Measurements from ENCODE around the gene MACROD1. TPM values are rescaled to one million over a fixed set of nuclear protein-coding genes. Genes with fewer than 3 reads are reported as not detected.
"Not testable (repeated sequence)": the region's sequence is repeated elsewhere in the genome, so short reads cannot be mapped to it uniquely, and the experiment has no call there.

Gene MACROD1
- total RNA-seq, 4 donors from 2014 or later: 10.4 to 31.5 (median 19.5) TPM

GRCh38 chr11:64051297-64051696 is 114.6 kb downstream of the MACROD1 start:
- H3K27me3 ChIP-seq: no peaks in the 10 kb centered on the region
- H3K4me3 ChIP-seq: no peak overlapping the region
- DNase-seq: no peak
- no peak overlapping the region for H3K27ac ChIP-seq
- intact Hi-C loops (cut with DNase I): no loop called here
- no CpG with 5 or more reads among the region's 19 CpGs for WGBS, 2 donors
- H3K4me1 ChIP-seq: no peaks in the 10 kb centered on the region
- no peaks in the 10 kb centered on the region for H3K9me3 ChIP-seq
- TF ChIP-seq POLR2A (IDR thresholded peaks at IDR 0.05): no peak
- TF ChIP-seq, protein P1, sequence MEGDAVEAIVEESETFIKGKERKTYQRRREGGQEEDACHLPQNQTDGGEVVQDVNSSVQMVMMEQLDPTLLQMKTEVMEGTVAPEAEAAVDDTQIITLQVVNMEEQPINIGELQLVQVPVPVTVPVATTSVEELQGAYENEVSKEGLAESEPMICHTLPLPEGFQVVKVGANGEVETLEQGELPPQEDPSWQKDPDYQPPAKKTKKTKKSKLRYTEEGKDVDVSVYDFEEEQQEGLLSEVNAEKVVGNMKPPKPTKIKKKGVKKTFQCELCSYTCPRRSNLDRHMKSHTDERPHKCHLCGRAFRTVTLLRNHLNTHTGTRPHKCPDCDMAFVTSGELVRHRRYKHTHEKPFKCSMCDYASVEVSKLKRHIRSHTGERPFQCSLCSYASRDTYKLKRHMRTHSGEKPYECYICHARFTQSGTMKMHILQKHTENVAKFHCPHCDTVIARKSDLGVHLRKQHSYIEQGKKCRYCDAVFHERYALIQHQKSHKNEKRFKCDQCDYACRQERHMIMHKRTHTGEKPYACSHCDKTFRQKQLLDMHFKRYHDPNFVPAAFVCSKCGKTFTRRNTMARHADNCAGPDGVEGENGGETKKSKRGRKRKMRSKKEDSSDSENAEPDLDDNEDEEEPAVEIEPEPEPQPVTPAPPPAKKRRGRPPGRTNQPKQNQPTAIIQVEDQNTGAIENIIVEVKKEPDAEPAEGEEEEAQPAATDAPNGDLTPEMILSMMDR (IDR thresholded peaks at IDR 0.05): no peak
- H3K36me3 ChIP-seq: no peaks in the 10 kb centered on the region

GRCh38 chr11:64049509-64049908 is 116.4 kb downstream of the MACROD1 start:
- Histone ChIP-seq H3K9me3 (no peaks in the 10 kb centered on the region), H3K27me3 (no peaks in the 10 kb centered on the region), H3K4me1 (no peaks in the 10 kb centered on the region), H3K27ac (no peak overlapping the region), H3K4me3 (no peak overlapping the region), H3K36me3 (no peaks in the 10 kb centered on the region)
- WGBS, 2 donors: 80 to 100% methylated on average over 1 to 3 of the region's 8 CpGs
- no peak for TF ChIP-seq POLR2A (IDR thresholded peaks at IDR 0.05)
- TF ChIP-seq, protein P1 (IDR thresholded peaks at IDR 0.05): no peak
- intact Hi-C loops (cut with DNase I): no loop called here
- DNase-seq: no peak

DNA sequence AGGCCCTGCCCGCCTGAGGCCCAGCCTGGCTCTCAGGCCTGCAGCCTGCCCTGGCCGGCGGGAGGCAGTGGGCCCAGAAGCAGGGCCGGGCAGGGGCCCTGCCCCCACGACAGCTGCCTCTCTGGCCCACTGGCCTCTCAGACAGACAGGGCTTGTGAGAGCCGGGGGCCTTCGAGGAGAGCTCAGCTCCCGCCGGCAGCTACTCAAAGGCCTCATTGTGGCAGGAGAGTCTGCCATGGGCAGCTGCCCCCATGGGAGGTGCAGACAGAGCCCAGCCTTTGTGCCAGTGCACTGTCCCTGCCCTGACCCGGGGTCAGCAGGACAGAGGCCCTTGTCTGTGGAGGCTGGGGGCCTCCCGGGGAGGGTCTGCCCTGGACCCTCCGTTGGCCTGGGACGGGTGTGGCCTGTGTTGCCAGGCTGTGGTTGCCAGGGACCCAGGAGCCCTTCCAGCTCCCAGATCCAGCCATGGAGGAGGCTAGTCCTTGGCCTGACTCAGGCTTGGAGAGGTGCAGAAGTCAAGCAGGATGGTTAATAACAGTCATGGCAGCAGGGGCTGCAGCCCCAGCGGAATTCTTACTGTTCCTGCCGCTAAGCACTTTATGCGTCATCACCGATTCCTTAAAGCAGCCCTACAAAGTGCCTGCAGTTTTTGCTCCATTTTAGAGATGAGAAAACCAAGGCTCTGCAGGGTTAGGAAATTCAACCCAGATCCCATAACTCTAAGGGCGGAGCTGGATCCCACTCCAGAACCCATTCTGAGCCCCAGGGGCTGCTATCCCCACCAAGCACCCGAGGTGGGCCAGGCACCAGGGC is 117.7 kb downstream of the MACROD1 start:
- no peaks in the 10 kb centered on the region for H3K36me3 ChIP-seq
- intact Hi-C loops (cut with DNase I): no loop called here
- no peak overlapping the region for H3K27ac ChIP-seq
- no peak for TF ChIP-seq POLR2A (IDR thresholded peaks at IDR 0.05)
- TF ChIP-seq, protein P1 (IDR thresholded peaks at IDR 0.05): no peak
- no peaks in the 10 kb centered on the region for H3K4me1 ChIP-seq
- no peak for DNase-seq
- H3K27me3 ChIP-seq: no peaks in the 10 kb centered on the region
- 96% methylated on average over 4 of the region's 19 CpGs for WGBS, 2 donors
- no peak overlapping the region for H3K4me3 ChIP-seq
- H3K9me3 ChIP-seq: no peaks in the 10 kb centered on the region

GRCh38 chr11:64047373-64047772 is 118.5 kb downstream of the MACROD1 start:
- H3K4me1 ChIP-seq; H3K36me3 ChIP-seq; H3K27me3 ChIP-seq; DNase-seq; H3K4me3 ChIP-seq; H3K27ac ChIP-seq; H3K9me3 ChIP-seq; intact Hi-C loops (cut with DNase I): not testable (repeated sequence)
- WGBS, 2 donors: 94 to 100% methylated on average over 1 to 6 of the region's 8 CpGs

DNA sequence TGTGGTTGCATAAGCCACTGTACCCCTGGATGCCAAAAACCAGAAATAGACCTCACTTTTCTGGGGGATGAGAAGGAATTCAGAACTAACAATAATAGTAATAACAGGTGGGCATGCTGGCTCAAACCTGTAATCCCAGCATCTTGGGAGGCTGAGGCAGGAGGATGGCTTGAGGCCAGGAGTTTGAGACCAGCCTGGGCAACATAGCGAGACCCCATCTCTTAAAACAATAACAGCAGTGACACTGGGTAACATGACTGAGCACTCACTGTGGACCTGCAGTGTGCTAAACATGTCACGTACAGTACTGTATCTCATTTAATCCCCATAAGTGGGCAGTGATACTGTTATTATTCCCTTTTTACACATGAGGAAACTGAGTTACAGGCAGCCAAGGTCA is 120.2 kb downstream of the MACROD1 start:
- no peak for DNase-seq
- 83 to 100% methylated on average over 2 of the region's 2 CpGs for WGBS, 2 donors
- Histone ChIP-seq H3K4me1 (no peaks in the 10 kb centered on the region), H3K36me3 (no peaks in the 10 kb centered on the region), H3K27ac (no peak overlapping the region), H3K27me3 (no peaks in the 10 kb centered on the region), H3K4me3 (no peak overlapping the region), H3K9me3 (no peaks in the 10 kb centered on the region)
- intact Hi-C loops (cut with DNase I): no loop called here
- TF ChIP-seq, protein P1 (IDR thresholded peaks at IDR 0.05): no peak
- no peak for TF ChIP-seq POLR2A (IDR thresholded peaks at IDR 0.05)
